Left ventricle myocardium inferior (tissue), 1 donor: ENCODE measurements around the gene PKN2. TPM values are rescaled to one million over a fixed set of nuclear protein-coding genes. Genes with fewer than 3 reads are reported as not detected.
A peak's percentile ranks its signal among the peaks of the same experiment; 100 is the strongest.

ENCODE experiments used
- DNase-seq: peaks from one replicate; pipeline ENCODE4 v3.0.0-alpha.2; 2020
- H3K27ac ChIP-seq: fragments of 200-600 bp; replicated peaks from 2 replicates; pipeline ENCODE4 v1.8.0; 2021
- H3K27me3 ChIP-seq: fragments of 200-600 bp; 2 replicates; pipeline ENCODE4 v1.8.0; 2021; ENCODE audit warnings: low read depth
- H3K36me3 ChIP-seq: fragments of 200-600 bp; 2 replicates; pipeline ENCODE4 v1.8.0; 2021
- H3K4me1 ChIP-seq: fragments of 200-600 bp; 2 replicates; pipeline ENCODE4 v1.8.0; 2021
- H3K4me3 ChIP-seq: fragments of 200-600 bp; 2 replicates; pipeline ENCODE4 v1.8.0; 2021; ENCODE audit warnings: mild to moderate bottlenecking, moderate library complexity
- H3K9me3 ChIP-seq: fragments of 200-600 bp; replicated peaks from 2 replicates; pipeline ENCODE4 v1.8.0; 2021
- CTCF ChIP-seq: fragments of 200-600 bp; IDR thresholded peaks from 2 replicates; pipeline ENCODE4 v1.8.0; 2021; ENCODE audit warnings: antibody characterized with exemption, mild to moderate bottlenecking, borderline replicate concordance
- intact Hi-C: fragments of 100-400 bp; cut with micrococcal nuclease; formaldehyde crosslinking; loops from one replicate; pipeline ENCODE4 v1.11.0; 2022
- total RNA-seq: library from RNA; stranded (reverse); fragmentation: NEBNext Ultra II Directional; extraction: Animal tissue kit (Norgen Biotek cat#: 25700); gene quantifications from one replicate; pipeline ENCODE4 v1.2.1, GENCODE V29; 2021
- donor health status: DM: no; HTN: yes; CAD: no; lungs with severe emphysema.

Gene PKN2
- total RNA-seq, 1 donor from 2014 or later, result 28.2 TPM

- H3K27me3 ChIP-seq, result no peaks in the 10 kb centered on the region
- intact Hi-C loops, result no loop called here
- TF ChIP-seq CTCF, result no peak
- no peak overlapping the region for H3K4me3 ChIP-seq
- H3K36me3 ChIP-seq, result peaks cover 44% of the 10 kb centered on the region
- no peaks in the 10 kb centered on the region for H3K9me3 ChIP-seq
- DNase-seq, result no peak
- H3K27ac ChIP-seq, result no peak overlapping the region
- H3K4me1 ChIP-seq, result no peaks in the 10 kb centered on the region
Observed at GRCh38 chr1:88784551-88784950, 100.5 kb downstream of the PKN2 start.

GRCh38 chr1:88787023-88787903, 103.2 kb downstream of the PKN2 start:
- no peak overlapping the region for H3K27ac ChIP-seq
- no peaks in the 10 kb centered on the region for H3K9me3 ChIP-seq
- intact Hi-C loops, result no loop called here
- no peak for TF ChIP-seq CTCF
- no peak for DNase-seq
- peaks cover 54% of the 10 kb centered on the region for H3K36me3 ChIP-seq
- no peaks in the 10 kb centered on the region for H3K27me3 ChIP-seq
- H3K4me1 ChIP-seq, result no peaks in the 10 kb centered on the region
- no peak overlapping the region for H3K4me3 ChIP-seq

GRCh38 chr1:88791192-88791591, 107.1 kb downstream of the PKN2 start:
- Histone ChIP-seq H3K36me3 (peaks cover 54% of the 10 kb centered on the region), H3K9me3 (no peaks in the 10 kb centered on the region), H3K27me3 (no peaks in the 10 kb centered on the region), H3K27ac (no peak overlapping the region), H3K4me3 (no peak overlapping the region), H3K4me1 (no peaks in the 10 kb centered on the region)
- DNase-seq, result no peak
- TF ChIP-seq CTCF, result no peak
- intact Hi-C loops, result no loop called here

- intact Hi-C loops, result no loop called here
- H3K27me3 ChIP-seq, result no peaks in the 10 kb centered on the region
- no peak overlapping the region for H3K4me3 ChIP-seq
- no peaks in the 10 kb centered on the region for H3K9me3 ChIP-seq
- H3K36me3 ChIP-seq, result peaks cover 45% of the 10 kb centered on the region
- TF ChIP-seq CTCF, result no peak
- no peaks in the 10 kb centered on the region for H3K4me1 ChIP-seq
- DNase-seq, result no peak
- no peak overlapping the region for H3K27ac ChIP-seq
Observed at GRCh38 chr1:88799491-88799890, 115.4 kb downstream of the PKN2 start.

GRCh38 chr1:88800382-88801051, 116.4 kb downstream of the PKN2 start:
- H3K27me3 ChIP-seq, result no peaks in the 10 kb centered on the region
- no peak for DNase-seq
- intact Hi-C loops, result no loop called here

More at GRCh38 chr1:88800382-88801051, 116.4 kb downstream of the PKN2 start:
- no peaks in the 10 kb centered on the region for H3K4me1 ChIP-seq
- no peaks in the 10 kb centered on the region for H3K9me3 ChIP-seq
- no peak overlapping the region for H3K4me3 ChIP-seq
- H3K36me3 ChIP-seq, result peaks cover 55% of the 10 kb centered on the region
- no peak overlapping the region for H3K27ac ChIP-seq
- TF ChIP-seq CTCF, result peak; percentile 73
